Embryonic facial prominence (tissue), 1 donor: Measurements from ENCODE around the gene HOXB6.

Experiments used
- DNase-seq: peaks from one replicate; pipeline ENCODE4 v3.0.0-alpha.2; 2016; ENCODE audit errors: extremely low spot score

HOXB6 gene

GRCh38 chr17:48634493-48635208 lies 29.9 kb upstream of the HOXB6 start:
- DNase-seq = no peak

DNA sequence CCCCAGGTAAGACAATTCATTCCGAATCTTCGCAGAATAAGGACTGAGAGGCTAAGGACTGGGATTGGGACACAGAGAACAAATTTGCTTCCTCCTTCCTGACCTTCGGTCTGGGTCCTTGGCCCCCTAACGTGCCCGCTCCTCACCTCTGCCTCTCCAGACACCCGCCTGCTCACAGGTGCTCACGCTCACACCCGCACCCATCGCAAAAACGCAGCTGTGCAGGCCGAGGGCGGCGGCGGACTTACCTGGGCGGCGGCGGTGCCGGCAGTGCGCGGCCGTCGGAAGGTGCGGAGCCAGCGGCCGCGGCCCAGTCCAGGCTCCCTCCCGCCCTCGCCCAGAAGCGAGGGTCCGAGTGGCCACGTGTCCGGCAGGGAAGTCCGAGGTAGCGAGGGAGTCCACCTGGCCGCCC lies 28.5 kb upstream of the HOXB6 start:
- DNase-seq = no peak

- no peak for DNase-seq
These were observed 27.9 kb upstream of the HOXB6 start for GRCh38 chr17:48632579-48633265.

GRCh38 chr17:48631693-48632578 lies 27.1 kb upstream of the HOXB6 start:
- DNase-seq = no peak

DNA sequence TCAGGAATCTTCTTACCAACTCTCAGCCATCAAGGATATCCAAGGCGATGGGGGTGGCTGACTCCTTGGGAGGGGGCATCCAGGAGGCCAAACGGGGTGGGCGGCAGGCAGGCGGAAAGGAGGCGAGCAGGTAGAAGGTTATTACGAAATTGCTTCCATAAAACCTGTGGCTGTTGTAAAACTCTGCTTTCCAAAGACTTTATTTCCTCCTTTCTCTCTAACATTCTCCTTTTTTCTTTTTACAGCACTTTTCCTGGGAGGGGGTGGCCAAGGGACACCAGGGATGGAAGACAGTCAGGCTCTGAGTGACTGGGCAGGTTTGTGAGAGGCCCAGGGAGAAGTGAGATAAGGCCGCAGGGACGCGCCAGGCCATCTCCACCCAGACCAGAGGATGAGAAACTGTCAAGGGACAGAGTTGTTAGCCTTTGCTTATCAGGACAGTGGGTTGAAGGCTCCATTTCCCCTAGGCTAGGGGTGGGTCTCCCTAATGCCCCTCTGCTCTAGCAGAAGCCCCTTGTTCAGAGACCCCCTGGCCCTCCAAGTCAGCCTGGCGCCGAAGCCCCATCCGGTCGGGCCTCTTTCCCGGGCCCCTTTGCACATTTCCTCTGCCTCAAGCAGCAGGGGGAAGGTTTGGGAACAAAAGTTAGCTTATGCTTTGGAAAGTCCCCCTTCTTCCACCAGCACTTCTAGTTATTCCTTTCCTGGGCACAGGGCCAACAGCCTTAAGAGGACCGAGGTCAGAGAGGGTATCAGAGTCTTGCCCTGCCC lies 26.3 kb upstream of the HOXB6 start:
- DNase-seq = no peak

GRCh38 chr17:48630009-48630924 lies 25.5 kb upstream of the HOXB6 start:
- DNase-seq = no peak

GRCh38 chr17:48629411-48629759 lies 24.6 kb upstream of the HOXB6 start:
- DNase-seq = no peak

GRCh38 chr17:48628649-48629410 lies 24.0 kb upstream of the HOXB6 start:
- DNase-seq = no peak

DNA sequence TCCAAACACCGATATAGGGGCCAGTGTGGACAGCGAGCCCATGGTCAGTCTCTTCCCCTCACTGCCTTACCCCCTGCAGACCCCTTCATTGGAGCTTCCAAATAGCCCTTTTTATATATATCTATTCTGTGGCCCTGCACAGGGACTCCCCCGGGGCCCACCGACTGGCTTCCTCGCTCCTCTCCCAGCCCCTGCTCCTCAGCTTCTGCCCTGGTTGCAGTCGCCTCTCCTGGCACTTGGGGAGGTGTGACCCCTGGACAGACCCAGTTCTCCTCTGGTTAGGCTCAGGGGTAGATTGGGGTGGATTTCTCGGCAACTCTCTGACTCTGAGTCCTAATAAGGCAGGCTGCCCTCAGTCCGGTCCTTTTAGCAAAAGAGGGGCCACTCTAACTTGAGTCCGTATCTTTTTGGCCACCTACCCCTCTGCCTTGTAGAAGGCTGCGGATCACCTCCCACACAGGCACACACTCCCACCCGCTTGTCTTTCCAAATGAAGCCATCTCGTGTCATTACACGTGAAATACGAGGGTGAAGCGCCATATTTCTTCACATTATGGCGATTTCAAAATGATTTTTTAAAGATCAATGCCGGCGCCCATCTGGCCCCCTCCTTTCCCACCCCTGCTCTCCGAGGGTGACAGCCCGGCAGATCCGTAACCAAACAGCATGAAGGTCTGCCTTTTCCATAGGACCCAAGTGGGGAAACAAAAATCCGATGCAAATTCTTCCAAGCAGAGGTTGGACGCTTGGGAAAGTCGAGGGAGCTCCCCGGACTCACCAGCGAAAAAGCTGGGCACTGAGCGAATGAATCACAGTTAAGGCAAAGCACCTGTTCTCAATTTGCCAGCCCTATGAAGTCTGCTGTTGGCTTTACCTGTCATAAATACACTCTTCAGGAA lies 23.1 kb upstream of the HOXB6 start:
- no peak for DNase-seq

DNA sequence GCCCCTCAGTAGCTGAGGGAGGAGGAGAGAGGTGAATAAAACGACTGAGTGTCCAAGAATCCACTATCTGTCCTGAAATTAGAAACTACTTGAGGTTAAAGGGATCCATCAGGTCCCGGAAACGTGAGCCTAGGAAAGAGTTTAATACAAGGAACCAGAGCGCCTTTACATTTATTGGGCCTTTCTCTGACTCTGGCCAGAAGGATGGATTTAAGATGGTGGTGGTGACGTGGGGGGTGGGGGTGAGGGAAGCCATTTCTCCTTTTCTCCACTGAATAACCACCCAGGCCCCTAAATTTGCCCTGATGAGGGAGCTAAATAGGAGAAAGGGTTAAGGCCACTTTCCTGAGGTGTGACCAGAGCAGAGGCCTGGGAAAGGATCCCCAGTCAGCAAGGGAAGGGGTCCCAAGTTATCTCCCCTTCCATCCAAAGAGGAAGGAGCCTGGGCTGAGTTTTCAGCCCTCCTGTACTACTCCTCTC lies 22.4 kb upstream of the HOXB6 start:
- DNase-seq = no peak

GRCh38 chr17:48626245-48627117 lies 21.7 kb upstream of the HOXB6 start, which contains the start of gene HOXB9:
TSS of gene HOXB9 (minus strand) at chr17:48626358. CDS start at chr17:48626269, 89 bp downstream.
- no peak for DNase-seq

DNA sequence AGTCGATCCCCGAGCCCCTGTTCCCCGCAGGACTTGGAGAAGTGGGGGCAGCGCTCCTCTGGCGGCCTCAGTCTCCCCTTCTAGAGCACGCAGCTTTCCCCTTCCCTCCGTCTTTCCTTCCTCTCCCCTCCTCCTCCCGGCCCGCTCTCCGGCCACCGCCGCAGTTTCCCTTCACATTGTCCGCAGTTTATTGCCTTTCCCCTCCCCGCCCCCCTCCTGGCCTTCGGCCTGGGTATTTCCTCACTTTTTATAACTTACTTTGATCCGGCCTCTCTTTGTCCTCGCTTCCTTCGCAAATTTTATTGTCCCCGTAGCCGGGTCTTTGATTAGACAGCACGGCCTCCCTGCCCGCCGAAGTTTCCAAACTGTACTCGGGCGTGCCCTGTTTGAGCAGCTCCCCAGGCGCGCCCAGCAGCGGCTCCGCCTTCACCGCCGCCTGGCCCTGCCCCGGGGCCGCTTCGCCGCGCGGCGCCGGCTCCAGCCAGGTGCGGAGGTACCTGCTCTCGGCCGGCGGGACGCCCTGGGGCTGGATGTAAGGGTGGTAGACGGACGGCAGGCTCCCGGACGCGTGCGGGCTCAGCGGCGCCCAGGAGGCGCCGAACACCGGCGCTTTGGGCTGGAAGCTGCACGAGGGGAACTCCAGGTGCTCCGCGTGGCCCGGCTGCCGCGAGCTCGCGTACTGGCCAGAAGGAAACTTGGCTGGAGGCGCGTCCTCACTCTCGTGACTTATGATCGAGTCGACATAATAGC lies 20.9 kb upstream of the HOXB6 start:
- no peak for DNase-seq

GRCh38 chr17:48624544-48625494 lies 20.0 kb upstream of the HOXB6 start:
- no peak for DNase-seq

DNA sequence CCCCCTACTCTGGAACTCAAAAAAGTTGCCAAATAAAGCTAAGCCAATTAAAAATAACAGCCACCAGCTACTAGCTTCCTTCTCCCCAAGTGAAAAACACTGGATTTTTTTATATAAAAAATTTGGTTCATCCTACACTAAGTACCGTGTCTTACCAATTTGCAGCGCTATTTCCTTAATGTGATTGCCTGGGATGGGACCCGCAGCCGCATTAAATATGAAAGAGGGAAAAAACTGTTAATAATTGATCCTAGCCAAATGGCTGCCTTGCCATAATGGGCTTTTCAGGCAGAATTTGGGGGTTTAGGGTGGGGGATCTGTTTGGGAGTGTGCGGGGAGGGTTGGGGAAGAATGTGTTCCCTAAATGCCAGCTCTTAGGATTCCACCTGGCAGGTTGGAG lies 19.3 kb upstream of the HOXB6 start:
- DNase-seq = no peak

DNA sequence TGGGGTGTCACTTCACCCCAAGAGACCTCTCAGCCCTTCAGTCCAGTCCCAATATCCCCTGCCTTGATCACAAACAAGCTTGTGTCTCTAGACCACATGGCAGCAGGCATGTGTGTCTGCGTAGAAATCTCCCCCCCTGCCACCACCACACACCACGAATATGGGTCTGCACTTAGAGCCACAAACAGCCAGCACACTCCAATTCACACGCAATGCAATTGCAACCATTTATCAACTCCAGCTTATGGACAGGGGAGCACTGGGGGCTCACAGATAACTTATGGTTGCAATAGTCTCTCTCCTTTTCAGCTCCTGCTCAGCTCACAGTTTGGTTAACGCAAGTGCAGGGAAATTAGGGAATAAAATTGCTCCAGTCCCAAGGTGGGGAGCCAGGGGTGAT lies 18.8 kb upstream of the HOXB6 start:
- no peak for DNase-seq

DNA sequence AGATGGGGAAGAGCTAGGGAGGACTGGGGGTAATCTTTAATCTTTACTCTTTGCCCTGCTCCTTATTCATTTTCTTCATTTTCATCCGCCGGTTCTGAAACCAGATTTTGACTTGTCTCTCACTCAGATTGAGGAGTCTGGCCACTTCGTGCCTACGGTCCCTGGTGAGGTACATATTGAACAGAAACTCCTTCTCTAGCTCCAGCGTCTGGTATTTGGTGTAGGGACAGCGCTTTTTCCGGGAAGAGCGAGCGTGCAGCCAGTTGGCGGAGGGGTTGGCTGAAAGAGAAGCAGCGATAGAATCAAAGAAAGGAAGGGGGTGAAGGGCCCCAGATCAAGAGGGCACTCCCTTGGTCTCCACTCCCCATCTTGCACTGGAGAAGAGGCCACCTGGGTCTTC lies 18.1 kb upstream of the HOXB6 start:
- DNase-seq = no peak
